Calu3 (cell line): ENCODE measurements around the gene CBFA2T2. TPM values are rescaled to one million over a fixed set of nuclear protein-coding genes. Genes with fewer than 3 reads are reported as not detected.
A peak's percentile ranks its signal among the peaks of the same experiment; 100 is the strongest.

ENCODE experiments used
- BruUV-seq: library from RNA; stranded (reverse); fragments of 400-500 nt; replicated peaks from 2 replicates; lab custom pipeline; 2021; lab: Mats Ljungman, UMichigan
- CTCF ChIA-PET: fragments of 300-600 bp; sonication (Branson Sonifier 250); formaldehyde crosslinking; loops from one replicate; lab custom pipeline; 2022; ENCODE audit warnings: antibody characterized with exemption; lab: Charles Lee
- DNase-seq: peaks from one replicate; pipeline ENCODE4 v3.0.0; 2022
- H3K27ac Mint-ChIP-seq: one replicate; pipeline ENCODE4 v1.8.0; 2022; ENCODE audit warnings: mixed read lengths; ENCODE audit not compliant: unreplicated experiment
- H3K27me3 Mint-ChIP-seq: one replicate; pipeline ENCODE4 v1.8.0; 2022; ENCODE audit warnings: mixed read lengths; ENCODE audit not compliant: unreplicated experiment
- H3K36me3 Mint-ChIP-seq: one replicate; pipeline ENCODE4 v1.8.0; 2022; ENCODE audit warnings: mild to moderate bottlenecking, moderate library complexity, mixed read lengths; ENCODE audit not compliant: insufficient read depth, unreplicated experiment
- H3K4me1 Mint-ChIP-seq: one replicate; pipeline ENCODE4 v1.8.0; 2022; ENCODE audit warnings: mild to moderate bottlenecking, low read depth, mixed read lengths; ENCODE audit not compliant: unreplicated experiment
- H3K4me3 Mint-ChIP-seq: one replicate; pipeline ENCODE4 v1.8.0; 2022; ENCODE audit warnings: mild to moderate bottlenecking, low read depth, moderate library complexity, mixed read lengths; ENCODE audit not compliant: unreplicated experiment
- H3K9me3 Mint-ChIP-seq: one replicate; pipeline ENCODE4 v1.8.0; 2022; ENCODE audit warnings: low read depth, mixed read lengths; ENCODE audit not compliant: unreplicated experiment
- CTCF ChIP-seq: fragments of 200-600 bp; IDR thresholded peaks from one replicate; pipeline ENCODE4 v1.8.0; 2022; ENCODE audit warnings: antibody characterized with exemption; ENCODE audit not compliant: unreplicated experiment
- intact Hi-C: fragments of 100-400 bp; cut with micrococcal nuclease; formaldehyde crosslinking; loops from one replicate; pipeline ENCODE4 v1.10.0; 2022; ENCODE audit not compliant: unreplicated experiment
- total RNA-seq: library from RNA; stranded (reverse); gene quantifications from 2 replicates; pipeline ENCODE4 v1.2.3, GENCODE V29; 2022

CBFA2T2 gene
- total RNA-seq, 1 experiment from 2014 or later = 20.5 TPM

- intact Hi-C loops = loop anchor here (5.0 kb wide), 2 partner anchors 137 to 197 kb away; no protein-coding TSS in a partner anchor
- Mint-ChIP-seq H3K4me3 (peak overlapping the region; percentile 55), H3K9me3 (no peaks in the 10 kb centered on the region), H3K27ac (peak overlapping the region; percentile 71), H3K36me3 (peaks cover 49% of the 10 kb centered on the region), H3K27me3 (no peaks in the 10 kb centered on the region), H3K4me1 (peaks cover 53% of the 10 kb centered on the region)
- no peak for TF ChIP-seq CTCF
- peak; percentile 97 for DNase-seq
- no TSS peak for BruUV-seq
- CTCF ChIA-PET = interaction anchor here (0.6 to 3.0 kb wide), 14 partner anchors 10 to 452 kb away, joined by 3 to 47 read pairs (median 5); partner anchors contain the start of genes ACTL10, CBFA2T2, CDK5RAP1 and PXMP4
Measured at GRCh38 chr20:33653900-33654596, 164.2 kb downstream of the CBFA2T2 start.

GRCh38 chr20:33654680-33655161, 164.8 kb downstream of the CBFA2T2 start:
- intact Hi-C loops = loop anchor here (5.0 kb wide), 2 partner anchors 137 to 197 kb away; no protein-coding TSS in a partner anchor
- H3K27ac Mint-ChIP-seq = peak overlapping the region; percentile 71
- no peak for DNase-seq
- no peaks in the 10 kb centered on the region for H3K9me3 Mint-ChIP-seq
- peaks cover 49% of the 10 kb centered on the region for H3K36me3 Mint-ChIP-seq
- no peaks in the 10 kb centered on the region for H3K27me3 Mint-ChIP-seq
- TF ChIP-seq CTCF = no peak
- peaks cover 53% of the 10 kb centered on the region for H3K4me1 Mint-ChIP-seq
- H3K4me3 Mint-ChIP-seq = peak overlapping the region; percentile 55
- CTCF ChIA-PET = interaction anchor here (0.5 to 3.0 kb wide), 8 partner anchors 9 to 254 kb away, joined by 3 to 47 read pairs (median 6); partner anchors contain the start of genes ACTL10, CDK5RAP1 and PXMP4
- no TSS peak for BruUV-seq

GRCh38 chr20:33655164-33655563, 165.3 kb downstream of the CBFA2T2 start:
- intact Hi-C loops = no loop called here
- no peak for DNase-seq
- Mint-ChIP-seq H3K36me3 (peaks cover 49% of the 10 kb centered on the region), H3K9me3 (no peaks in the 10 kb centered on the region), H3K4me3 (peak overlapping the region; percentile 55), H3K4me1 (peaks cover 53% of the 10 kb centered on the region), H3K27ac (peak overlapping the region; percentile 71), H3K27me3 (no peaks in the 10 kb centered on the region)
- no peak for TF ChIP-seq CTCF
- CTCF ChIA-PET = interaction anchor here (0.5 to 3.0 kb wide), 3 partner anchors 12 to 207 kb away, joined by 3 to 47 read pairs (median 6); partner anchors contain the start of gene ACTL10
- no TSS peak for BruUV-seq

GRCh38 chr20:33656010-33656782, 166.3 kb downstream of the CBFA2T2 start:
- no TSS peak for BruUV-seq
- Mint-ChIP-seq H3K4me1 (peaks cover 43% of the 10 kb centered on the region), H3K9me3 (no peaks in the 10 kb centered on the region), H3K27ac (peak overlapping the region; percentile 23), H3K4me3 (no peak overlapping the region), H3K27me3 (no peaks in the 10 kb centered on the region), H3K36me3 (peaks cover 39% of the 10 kb centered on the region)
- TF ChIP-seq CTCF = no peak
- DNase-seq = no peak
- CTCF ChIA-PET = no interaction called here
- intact Hi-C loops = no loop called here
